Left colon (tissue), 2 donors: ENCODE measurements around the gene MRE11. TPM values are rescaled to one million over a fixed set of nuclear protein-coding genes. Genes with fewer than 3 reads are reported as not detected.

ENCODE experiments used
- ATAC-seq: fragments of 200-7000 bp; cut with Tn5 transposase; one replicate; pipeline ENCODE4 v1.9.1; 2020; ENCODE audit warnings: mild to moderate bottlenecking, moderate library complexity
- DNase-seq, 2 donors: peaks; one replicate each; pipeline ENCODE4 v3.0.0-alpha.2; 2020
- intact Hi-C, 2 donors: fragments of 100-400 bp; cut with DNase I in 1 of 2; cut with micrococcal nuclease in 1 of 2; formaldehyde crosslinking; loops; one replicate each; pipeline versions ENCODE4 v1.11.2 to v1.14.0; 2022; cut with DNase I, micrococcal nuclease
- long read RNA-seq: library from polyadenylated mRNA; unstranded; transcript quantifications from one replicate; pipeline ENCODE4 v2.0.0, GENCODE V29; 2021
- total RNA-seq, 2 donors: library from RNA; stranded (reverse); fragmentation: NEBNext Ultra II Directional; extraction: Animal tissue kit (Norgen Biotek cat#: 25700); gene quantifications; one replicate each; pipeline ENCODE4 v1.2.1, GENCODE V29; 2021
- donor health status: DM: no; HTN: no; CAD: no.
- donor health status: DM: yes; HTN: yes; CAD: no.

MRE11 gene
- 10 to 100 TPM; 10.5 to 11.4 TPM for total RNA-seq
- long read RNA-seq, full-length matches to known transcripts = 2 of 16 reads
- long read RNA-seq, partial matches to known transcripts = 4 of 16 reads
- long read RNA-seq, other reads (novel, unspliced or antisense) = 10 of 16 reads

- DNase-seq = peak; percentile 97
- ATAC-seq = peak; percentile 100
- intact Hi-C loops = no loop called here
Observed at GRCh38 chr11:94493281-94494125, at the start of gene MRE11, which contains the start of gene ANKRD49. TSS of gene MRE11 (minus strand) at chr11:94493844. CDS start at chr11:94492801, 1,043 bp downstream. TSS of gene ANKRD49 (plus strand) at chr11:94493984. CDS start at chr11:94496694, 2,710 bp downstream.

GRCh38 chr11:94539420-94539819 is 45.8 kb upstream of the MRE11 start:
- intact Hi-C loops = no loop called here
- ATAC-seq (peak; percentile 44), DNase-seq (peak; percentile 58 to 69)

GRCh38 chr11:94537031-94537600 is 43.5 kb upstream of the MRE11 start:
- intact Hi-C loops = no loop called here
- peak; percentile 64 for ATAC-seq
- DNase-seq = no peak

- intact Hi-C loops = no loop called here
- ATAC-seq (peak; percentile 79), DNase-seq (no peak)
Observed at GRCh38 chr11:94536386-94536785, 42.7 kb upstream of the MRE11 start.

GRCh38 chr11:94533696-94534630 is 40.3 kb upstream of the MRE11 start:
- intact Hi-C loops = no loop called here
- DNase-seq (no peak), ATAC-seq (no peak)

GRCh38 chr11:94533206-94533605 is 39.6 kb upstream of the MRE11 start:
- no peak for ATAC-seq
- DNase-seq = no peak
- intact Hi-C loops = no loop called here

- DNase-seq (no peak), ATAC-seq (no peak)
- intact Hi-C loops = no loop called here
Observed at GRCh38 chr11:94532211-94532610, 38.6 kb upstream of the MRE11 start.

GRCh38 chr11:94528551-94528950 is 34.9 kb upstream of the MRE11 start:
- intact Hi-C loops = loop anchor here in 1 of 2 donors (10.0 kb wide), 1 partner anchor 366 kb away; no protein-coding TSS in a partner anchor
- DNase-seq (no peak), ATAC-seq (no peak)

GRCh38 chr11:94526645-94527438 is 33.2 kb upstream of the MRE11 start:
- ATAC-seq = no peak
- intact Hi-C loops = loop anchor here in 1 of 2 donors (10.0 kb wide), 1 partner anchor 368 kb away; no protein-coding TSS in a partner anchor
- DNase-seq = no peak

GRCh38 chr11:94525546-94526324 is 32.1 kb upstream of the MRE11 start:
- intact Hi-C loops = loop anchor here in 1 of 2 donors (10.0 kb wide), 1 partner anchor 369 kb away; no protein-coding TSS in a partner anchor
- peak; percentile 82 to 93 for DNase-seq

GRCh38 chr11:94524341-94524740 is 30.7 kb upstream of the MRE11 start:
- DNase-seq (no peak), ATAC-seq (no peak)
- intact Hi-C loops = loop anchor here in 1 of 2 donors (10.0 kb wide), 1 partner anchor 370 kb away; no protein-coding TSS in a partner anchor

More at GRCh38 chr11:94525546-94526324, 32.1 kb upstream of the MRE11 start:
- ATAC-seq = peak; percentile 79

GRCh38 chr11:94521684-94522083 is 28.0 kb upstream of the MRE11 start:
- peak; percentile 85 for ATAC-seq

GRCh38 chr11:94519478-94520084 is 25.9 kb upstream of the MRE11 start:
- ATAC-seq (peak; percentile 56), DNase-seq (no peak)
- intact Hi-C loops = loop anchor here in 1 of 2 donors (5.0 to 10.0 kb wide), 2 partner anchors 83 to 375 kb away; no protein-coding TSS in a partner anchor

More at GRCh38 chr11:94521684-94522083, 28.0 kb upstream of the MRE11 start:
- intact Hi-C loops = loop anchor here in 1 of 2 donors (10.0 kb wide), 1 partner anchor 373 kb away; no protein-coding TSS in a partner anchor
- no peak for DNase-seq

GRCh38 chr11:94518300-94518699 is 24.7 kb upstream of the MRE11 start:
- intact Hi-C loops = loop anchor here in 1 of 2 donors (5.0 kb wide), 1 partner anchor 84 kb away; no protein-coding TSS in a partner anchor
- ATAC-seq = no peak
- DNase-seq = no peak

- no peak for ATAC-seq
- intact Hi-C loops = loop anchor here in 1 of 2 donors (5.0 kb wide), 1 partner anchor 86 kb away; no protein-coding TSS in a partner anchor
Observed at GRCh38 chr11:94516725-94517124, 23.1 kb upstream of the MRE11 start.

GRCh38 chr11:94515398-94515797 is 21.8 kb upstream of the MRE11 start:
- no peak for DNase-seq

More at GRCh38 chr11:94516725-94517124, 23.1 kb upstream of the MRE11 start:
- DNase-seq = no peak

More at GRCh38 chr11:94515398-94515797, 21.8 kb upstream of the MRE11 start:
- no peak for ATAC-seq
- intact Hi-C loops = loop anchor here in 1 of 2 donors (5.0 kb wide), 1 partner anchor 87 kb away; no protein-coding TSS in a partner anchor
